NAMALWA (cell line): ENCODE data around the gene RAB3IL1.

Experiments used
- DNase-seq: peaks from one replicate; pipeline ENCODE4 v3.0.0-alpha.2; 2015; ENCODE audit warnings: low spot score

Gene RAB3IL1

GRCh38 chr11:61918938-61919704, 1.8 kb upstream of the RAB3IL1 start:
- DNase-seq: no peak

- no peak for DNase-seq
These were observed 1.0 kb upstream of the RAB3IL1 start for GRCh38 chr11:61918251-61918937.

- DNase-seq: no peak
These were observed 531 bp downstream of the RAB3IL1 start for GRCh38 chr11:61916737-61917333.

GRCh38 chr11:61914471-61915171, 2.7 kb downstream of the RAB3IL1 start:
- no peak for DNase-seq

- no peak for DNase-seq
These were observed 3.5 kb downstream of the RAB3IL1 start for GRCh38 chr11:61913699-61914395.

GRCh38 chr11:61912991-61913698, 4.2 kb downstream of the RAB3IL1 start:
- no peak for DNase-seq

GRCh38 chr11:61912530-61912898, 4.9 kb downstream of the RAB3IL1 start:
- DNase-seq: no peak

GRCh38 chr11:61911701-61912529, 5.5 kb downstream of the RAB3IL1 start:
- no peak for DNase-seq

GRCh38 chr11:61911128-61911700, 6.2 kb downstream of the RAB3IL1 start:
- no peak for DNase-seq

- no peak for DNase-seq
These were observed 6.9 kb downstream of the RAB3IL1 start for GRCh38 chr11:61910187-61911127.

- no peak for DNase-seq
These were observed 8.5 kb downstream of the RAB3IL1 start for GRCh38 chr11:61908730-61909316.

GRCh38 chr11:61907871-61908729, 9.3 kb downstream of the RAB3IL1 start:
- no peak for DNase-seq

GRCh38 chr11:61907282-61907681, 10.1 kb downstream of the RAB3IL1 start:
- no peak for DNase-seq

- DNase-seq: no peak
These were observed 10.8 kb downstream of the RAB3IL1 start for GRCh38 chr11:61906522-61906909.

GRCh38 chr11:61905801-61906521, 11.4 kb downstream of the RAB3IL1 start:
- no peak for DNase-seq

GRCh38 chr11:61905067-61905696, 12.2 kb downstream of the RAB3IL1 start:
- DNase-seq: no peak
